HG03439 (cell line): ENCODE measurements around the gene SPTBN2.

Experiments used
- ATAC-seq: cut with Tn5 transposase; IDR thresholded peaks from one replicate; pipeline ENCODE4 v1.9.1; 2021; ENCODE audit warnings: mild to moderate bottlenecking, moderate library complexity; ENCODE audit not compliant: unreplicated experiment

Gene SPTBN2

GRCh38 chr11:66728693-66729385 is at the start of gene SPTBN2:
Gene SPTBN2, minus strand, starts transcription at chr11:66729216. Its CDS starts 7,976 bp downstream, at chr11:66721240.
- no peak for ATAC-seq

GRCh38 chr11:66768818-66769217 is 39.8 kb upstream of the SPTBN2 start:
- ATAC-seq: no peak

- ATAC-seq: no peak
Observed at GRCh38 chr11:66768088-66768521, 39.1 kb upstream of the SPTBN2 start.

GRCh38 chr11:66767666-66768065 is 38.6 kb upstream of the SPTBN2 start:
- no peak for ATAC-seq

- no peak for ATAC-seq
Observed at GRCh38 chr11:66766681-66767080, 37.7 kb upstream of the SPTBN2 start.

- ATAC-seq: no peak
Observed at GRCh38 chr11:66762088-66762487, 33.1 kb upstream of the SPTBN2 start.

- no peak for ATAC-seq
Observed at GRCh38 chr11:66752148-66752547, 23.1 kb upstream of the SPTBN2 start.

- no peak for ATAC-seq
Observed at GRCh38 chr11:66749091-66749490, 20.1 kb upstream of the SPTBN2 start.

- no peak for ATAC-seq
Observed at GRCh38 chr11:66747480-66747879, 18.5 kb upstream of the SPTBN2 start.

- ATAC-seq: peak; percentile 47
Observed at GRCh38 chr11:66745356-66746235, 16.6 kb upstream of the SPTBN2 start.

GRCh38 chr11:66744485-66745355 is 15.7 kb upstream of the SPTBN2 start:
- peak; percentile 80 for ATAC-seq

- ATAC-seq: no peak
Observed at GRCh38 chr11:66743271-66743968, 14.4 kb upstream of the SPTBN2 start.

GRCh38 chr11:66741153-66741552 is 12.1 kb upstream of the SPTBN2 start:
- ATAC-seq: no peak

- no peak for ATAC-seq
Observed at GRCh38 chr11:66739983-66740382, 11.0 kb upstream of the SPTBN2 start.

GRCh38 chr11:66734215-66734614 is 5.2 kb upstream of the SPTBN2 start:
- ATAC-seq: no peak

GRCh38 chr11:66729447-66729846 is 431 bp upstream of the SPTBN2 start:
- no peak for ATAC-seq

- no peak for ATAC-seq
Observed at GRCh38 chr11:66728038-66728692, 851 bp downstream of the SPTBN2 start.

GRCh38 chr11:66727282-66728037 is 1.6 kb downstream of the SPTBN2 start:
- ATAC-seq: no peak

GRCh38 chr11:66725647-66726046 is 3.4 kb downstream of the SPTBN2 start:
- no peak for ATAC-seq
